ENCODE results near the gene TNFRSF25. TPM values are rescaled to one million over a fixed set of nuclear protein-coding genes. Genes with fewer than 3 reads are reported as not detected.
A peak's percentile ranks its signal among the peaks of the same experiment; 100 is the strongest.

Gene TNFRSF25
- total and polyA plus RNA-seq, 9 of the 15 experiments (the other 6 are each of a cell fraction or from before 2014, with no cell fraction given): 0.24 to 0.49 TPM; not detected in 7

- TF ChIP-seq ZMIZ1 (IDR thresholded peaks at IDR 0.05; ENCODE audit: low read depth in 2 of 2, low read length in 2 of 2): no peak
- no peak for TF ChIP-seq CHCHD3 (CRISPR knock-in tag; IDR thresholded peaks at IDR 0.05)
- no peak for TF ChIP-seq NRF1 (conservative IDR thresholded peaks at IDR 0.05 in 1 of 2, IDR thresholded peaks at IDR 0.05 in 1 of 2)
- TF ChIP-seq DDX20 (tag; IDR thresholded peaks at IDR 0.05; ENCODE audit: low read depth): no peak
- no peak for TF ChIP-seq ZNF407 (IDR thresholded peaks at IDR 0.05; ENCODE audit: low read depth)
- TF ChIP-seq ZNF766 (CRISPR knock-in tag; conservative IDR thresholded peaks at IDR 0.05): no peak
- TF ChIP-seq TFAP4 (CRISPR knock-in tag; IDR thresholded peaks at IDR 0.05; ENCODE audit: borderline replicate concordance): peak; percentile 39; the same call in 1 of the 2 replicates
- no peak for TF ChIP-seq PTTG1 (tag; IDR thresholded peaks at IDR 0.05; ENCODE audit: low read depth)
- TF ChIP-seq NELFE (IDR thresholded peaks at IDR 0.05; ENCODE audit: insufficient read depth, insufficient read length): no peak
- no peak for TF ChIP-seq SMARCE1 (IDR thresholded peaks at IDR 0.05)
- no peak for TF ChIP-seq HMGXB4 (CRISPR knock-in tag; IDR thresholded peaks at IDR 0.05)
- TF ChIP-seq KDM1A (IDR thresholded peaks at IDR 0.05): peak; percentile 40 to 68; a peak in 2 of 4 replicates
Observed at GRCh38 chr1:6494627-6495026, 28.7 kb upstream of the TNFRSF25 start (continued).
